Measurements from ENCODE around the gene HAL. TPM values are rescaled to one million over a fixed set of nuclear protein-coding genes. Genes with fewer than 3 reads are reported as not detected.

The HAL gene
- total and polyA plus RNA-seq, 2 of the 13 experiments (the other 11 are each of a cell fraction or from before 2014, with no cell fraction given) = 0.89 to 37.8 TPM

GRCh38 chr12:95974358-95974757 is 21.8 kb downstream of the HAL start (continued):
- TF ChIP-seq ELF3 (CRISPR knock-in tag; IDR thresholded peaks at IDR 0.05) = peak; percentile 51; the same call in 1 of the 2 replicates
- TF ChIP-seq ZNF672 (CRISPR knock-in tag; IDR thresholded peaks at IDR 0.05) = no peak
- TF ChIP-seq ZNF101 (CRISPR knock-in tag; IDR thresholded peaks at IDR 0.05; ENCODE audit: borderline replicate concordance, low read depth) = no peak
- TF ChIP-seq SRSF4 (IDR thresholded peaks at IDR 0.05; ENCODE audit: low read depth, low read length, poor library complexity, severe bottlenecking) = no peak
- TF ChIP-seq, protein P1, sequence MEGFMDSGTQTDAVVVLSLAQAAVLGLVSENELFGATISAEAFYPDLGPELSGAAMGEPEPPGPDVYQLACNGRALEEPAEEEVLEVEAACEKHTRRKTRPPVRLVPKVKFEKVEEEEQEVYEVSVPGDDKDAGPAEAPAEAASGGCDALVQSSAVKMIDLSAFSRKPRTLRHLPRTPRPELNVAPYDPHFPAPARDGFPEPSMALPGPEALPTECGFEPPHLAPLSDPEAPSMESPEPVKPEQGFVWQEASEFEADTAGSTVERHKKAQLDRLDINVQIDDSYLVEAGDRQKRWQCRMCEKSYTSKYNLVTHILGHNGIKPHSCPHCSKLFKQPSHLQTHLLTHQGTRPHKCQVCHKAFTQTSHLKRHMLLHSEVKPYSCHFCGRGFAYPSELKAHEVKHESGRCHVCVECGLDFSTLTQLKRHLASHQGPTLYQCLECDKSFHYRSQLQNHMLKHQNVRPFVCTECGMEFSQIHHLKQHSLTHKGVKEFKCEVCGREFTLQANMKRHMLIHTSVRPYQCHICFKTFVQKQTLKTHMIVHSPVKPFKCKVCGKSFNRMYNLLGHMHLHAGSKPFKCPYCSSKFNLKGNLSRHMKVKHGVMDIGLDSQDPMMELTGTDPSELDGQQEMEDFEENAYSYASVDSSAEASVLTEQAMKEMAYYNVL (CRISPR knock-in tag; IDR thresholded peaks at IDR 0.05; ENCODE audit: borderline replicate concordance) = no peak
- peak in 1 of 2 experiments; percentile 77; a peak in 2 of 4 replicates for TF ChIP-seq ATF4 (CRISPR knock-in tag; IDR thresholded peaks at IDR 0.05)
- TF ChIP-seq MXD1 (CRISPR knock-in tag; IDR thresholded peaks at IDR 0.05) = no peak
- TF ChIP-seq SP1 (IDR thresholded peaks at IDR 0.05) = no peak
- no peak for TF ChIP-seq SP1 (CRISPR knock-in tag; IDR thresholded peaks at IDR 0.05)
- TF ChIP-seq ZNF570 (CRISPR knock-in tag; IDR thresholded peaks at IDR 0.05; ENCODE audit: borderline replicate concordance) = no peak
- no peak for TF ChIP-seq POLR2AphosphoS2 (IDR thresholded peaks at IDR 0.05; ENCODE audit: low read depth, low read length)
- peak in 1 of 2 experiments; percentile 77; a peak in 2 of 4 replicates for TF ChIP-seq KLF16 (CRISPR knock-in tag; IDR thresholded peaks at IDR 0.05)
- no peak; the same call in 1 of the 2 replicates for TF ChIP-seq SRY (CRISPR knock-in tag; IDR thresholded peaks at IDR 0.05)
- peak in 1 of 2 experiments; percentile 24; a peak in 1 of 4 replicates for TF ChIP-seq MAFK (conservative IDR thresholded peaks at IDR 0.05 in 1 of 2, IDR thresholded peaks at IDR 0.05 in 1 of 2; ENCODE audit: low read length in 2 of 2)
- no peak for TF ChIP-seq CHD2 (IDR thresholded peaks at IDR 0.05; ENCODE audit: low read depth, low read length)
- TF ChIP-seq ZNF572 (CRISPR knock-in tag; IDR thresholded peaks at IDR 0.05) = no peak
- peak; percentile 24; the same call in 1 of the 2 replicates for TF ChIP-seq GMEB1 (CRISPR knock-in tag; IDR thresholded peaks at IDR 0.05; ENCODE audit: borderline replicate concordance)
- 0 out of 2 replicates have a peak, but pooled peaks have one; percentile 43 for TF ChIP-seq CSRNP1 (CRISPR knock-in tag; IDR thresholded peaks at IDR 0.05)
- no peak for TF ChIP-seq TOE1 (CRISPR knock-in tag; IDR thresholded peaks at IDR 0.05)
- TF ChIP-seq ZNF335 (CRISPR knock-in tag; IDR thresholded peaks at IDR 0.05) = 0 out of 2 replicates have a peak, but pooled peaks have one; percentile 54
